Activated B cell treated with CpG ODN at 0.5 μM for 24 hours (primary cell): ENCODE data around the gene PALLD. TPM values are rescaled to one million over a fixed set of nuclear protein-coding genes. Genes with fewer than 3 reads are reported as not detected.

Source experiments
- ATAC-seq: fragments of 200-7000 bp; cut with Tn5 transposase; one replicate; pipeline ENCODE4 v1.10.0; 2021; ENCODE audit warnings: low read depth, mild to moderate bottlenecking, moderate library complexity
- CTCF ChIA-PET: fragments of 350-600 bp; sonication (Branson Sonifier 250); formaldehyde crosslinking; loops from one replicate; lab custom pipeline; 2021; ENCODE audit warnings: antibody characterized with exemption; lab: Charles Lee
- POLR2A ChIA-PET: fragments of 350-600 bp; sonication (Branson Sonifier 250); formaldehyde crosslinking; loops from one replicate; lab custom pipeline; 2021; ENCODE audit warnings: antibody characterized with exemption; lab: Charles Lee
- DNase-seq: peaks from one replicate; pipeline ENCODE4 v3.0.0; 2022
- H3K27ac Mint-ChIP-seq: one replicate; pipeline ENCODE4 v1.8.0; 2020; ENCODE audit warnings: mixed read lengths
- H3K27me3 Mint-ChIP-seq: one replicate; pipeline ENCODE4 v1.8.0; 2021; ENCODE audit warnings: mixed read lengths
- H3K36me3 Mint-ChIP-seq: one replicate; pipeline ENCODE4 v1.8.0; 2021; ENCODE audit warnings: low read depth, mixed read lengths
- H3K4me1 Mint-ChIP-seq: one replicate; pipeline ENCODE4 v1.8.0; 2021; ENCODE audit warnings: mixed read lengths
- H3K4me3 Mint-ChIP-seq: one replicate; pipeline ENCODE4 v1.8.0; 2020; ENCODE audit warnings: mild to moderate bottlenecking, mixed read lengths
- H3K9me3 Mint-ChIP-seq: one replicate; pipeline ENCODE4 v1.8.0; 2020; ENCODE audit warnings: mixed read lengths
- intact Hi-C: fragments of 100-400 bp; cut with micrococcal nuclease; formaldehyde crosslinking; loops from one replicate; pipeline ENCODE4 v1.15.1; 2024
- total RNA-seq: library from RNA; stranded (reverse); gene quantifications from 2 replicates; pipeline ENCODE4 v1.2.3, GENCODE V29; 2022
- TF ChIP-seq, protein P1 (sequence below): fragments of 200-600 bp; IDR thresholded peaks from one replicate; pipeline ENCODE4 v1.8.0; 2022; ENCODE audit warnings: antibody characterized with exemption, mild to moderate bottlenecking

PALLD gene
- total RNA-seq, 1 donor from 2014 or later, result 0.44 TPM

DNA sequence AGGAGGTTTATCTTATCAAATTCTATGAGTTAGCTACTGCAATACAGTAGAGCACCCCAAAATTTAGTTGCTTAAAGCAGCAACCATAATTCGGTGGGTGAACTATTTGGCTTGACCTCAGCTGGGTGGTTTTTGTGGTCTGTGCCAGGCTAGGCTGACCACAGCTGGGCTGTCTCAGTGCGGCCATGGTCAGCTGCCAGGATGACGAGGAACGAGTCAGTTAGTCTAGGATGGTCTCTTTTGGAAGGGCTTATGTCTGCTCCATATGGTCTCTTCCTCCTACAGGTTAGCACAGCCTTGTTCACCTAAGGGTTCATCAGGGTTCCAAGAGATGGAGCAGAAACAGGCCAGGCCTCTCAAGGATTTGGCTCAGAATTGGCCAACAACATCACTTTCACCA lies 210.4 kb downstream of the PALLD start:
- no peak overlapping the region for H3K4me3 Mint-ChIP-seq
- DNase-seq (no peak), ATAC-seq (no peak)
- H3K27me3 Mint-ChIP-seq, result peaks cover 4% of the 10 kb centered on the region
- ChIA-PET POLR2A (no interaction called here), CTCF (no interaction called here)
- TF ChIP-seq, protein P1, sequence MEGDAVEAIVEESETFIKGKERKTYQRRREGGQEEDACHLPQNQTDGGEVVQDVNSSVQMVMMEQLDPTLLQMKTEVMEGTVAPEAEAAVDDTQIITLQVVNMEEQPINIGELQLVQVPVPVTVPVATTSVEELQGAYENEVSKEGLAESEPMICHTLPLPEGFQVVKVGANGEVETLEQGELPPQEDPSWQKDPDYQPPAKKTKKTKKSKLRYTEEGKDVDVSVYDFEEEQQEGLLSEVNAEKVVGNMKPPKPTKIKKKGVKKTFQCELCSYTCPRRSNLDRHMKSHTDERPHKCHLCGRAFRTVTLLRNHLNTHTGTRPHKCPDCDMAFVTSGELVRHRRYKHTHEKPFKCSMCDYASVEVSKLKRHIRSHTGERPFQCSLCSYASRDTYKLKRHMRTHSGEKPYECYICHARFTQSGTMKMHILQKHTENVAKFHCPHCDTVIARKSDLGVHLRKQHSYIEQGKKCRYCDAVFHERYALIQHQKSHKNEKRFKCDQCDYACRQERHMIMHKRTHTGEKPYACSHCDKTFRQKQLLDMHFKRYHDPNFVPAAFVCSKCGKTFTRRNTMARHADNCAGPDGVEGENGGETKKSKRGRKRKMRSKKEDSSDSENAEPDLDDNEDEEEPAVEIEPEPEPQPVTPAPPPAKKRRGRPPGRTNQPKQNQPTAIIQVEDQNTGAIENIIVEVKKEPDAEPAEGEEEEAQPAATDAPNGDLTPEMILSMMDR, result no peak
- H3K4me1 Mint-ChIP-seq, result peaks cover 8% of the 10 kb centered on the region
- no peaks in the 10 kb centered on the region for H3K36me3 Mint-ChIP-seq
- no peaks in the 10 kb centered on the region for H3K9me3 Mint-ChIP-seq
- intact Hi-C loops, result no loop called here
- H3K27ac Mint-ChIP-seq, result no peak overlapping the region

DNA sequence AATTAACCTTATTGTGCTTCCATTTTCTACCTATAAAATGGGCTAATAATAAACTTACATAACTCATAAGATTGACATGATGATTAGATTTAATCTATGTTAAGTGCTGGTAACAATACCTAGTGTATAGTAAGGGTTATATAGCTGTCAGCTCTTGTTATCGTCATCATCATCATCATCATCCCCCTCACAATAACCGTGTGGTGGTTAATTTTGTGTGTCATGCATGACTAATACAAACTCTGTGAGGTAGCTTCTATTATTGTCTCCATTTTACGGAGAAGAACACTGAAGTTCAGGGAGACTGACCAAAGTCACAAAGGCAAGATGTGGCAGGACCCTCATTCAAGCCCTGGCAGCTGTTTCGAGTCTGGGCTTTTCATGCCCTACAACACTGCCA lies 211.3 kb downstream of the PALLD start:
- peaks cover 8% of the 10 kb centered on the region for H3K4me1 Mint-ChIP-seq
- ATAC-seq, result no peak
- no peak for DNase-seq
- ChIA-PET POLR2A (no interaction called here), CTCF (interaction anchor here (0.7 kb wide), 1 partner anchor 14 kb away, joined by 3 read pairs; no protein-coding TSS in a partner anchor)
- no peak overlapping the region for H3K27ac Mint-ChIP-seq
- intact Hi-C loops, result no loop called here
- H3K36me3 Mint-ChIP-seq, result no peaks in the 10 kb centered on the region
- H3K9me3 Mint-ChIP-seq, result no peaks in the 10 kb centered on the region
- H3K4me3 Mint-ChIP-seq, result no peak overlapping the region
- H3K27me3 Mint-ChIP-seq, result peaks cover 4% of the 10 kb centered on the region
- TF ChIP-seq, protein P1, result no peak

DNA sequence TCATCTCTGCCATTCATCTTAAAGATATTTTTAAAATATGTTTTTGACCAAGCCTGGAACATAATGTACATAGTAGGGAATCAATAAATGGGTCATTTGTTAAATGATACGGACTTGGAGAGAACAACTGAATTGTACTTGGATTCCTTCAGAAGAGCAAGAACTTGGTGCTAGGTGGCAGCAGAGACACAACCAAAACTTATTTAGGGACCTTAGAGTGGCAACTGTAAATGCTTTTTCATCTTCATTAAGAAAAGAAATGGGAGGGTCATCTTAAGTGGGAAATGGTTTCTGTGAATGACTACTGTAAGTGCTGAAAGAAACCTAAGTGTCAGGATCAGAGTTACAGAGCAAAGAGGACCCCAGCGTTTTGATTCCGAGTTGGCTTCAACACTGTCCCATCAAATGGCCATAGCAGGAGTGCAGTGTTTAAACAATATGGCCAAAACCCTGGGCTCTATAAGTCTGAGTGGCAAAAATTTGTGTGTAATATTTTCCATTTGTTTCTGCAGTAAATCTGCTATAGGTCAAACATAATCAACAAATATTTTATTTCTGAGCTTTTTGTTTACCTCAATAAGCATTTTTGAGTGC lies 213.6 kb downstream of the PALLD start:
- no peak for DNase-seq

DNA sequence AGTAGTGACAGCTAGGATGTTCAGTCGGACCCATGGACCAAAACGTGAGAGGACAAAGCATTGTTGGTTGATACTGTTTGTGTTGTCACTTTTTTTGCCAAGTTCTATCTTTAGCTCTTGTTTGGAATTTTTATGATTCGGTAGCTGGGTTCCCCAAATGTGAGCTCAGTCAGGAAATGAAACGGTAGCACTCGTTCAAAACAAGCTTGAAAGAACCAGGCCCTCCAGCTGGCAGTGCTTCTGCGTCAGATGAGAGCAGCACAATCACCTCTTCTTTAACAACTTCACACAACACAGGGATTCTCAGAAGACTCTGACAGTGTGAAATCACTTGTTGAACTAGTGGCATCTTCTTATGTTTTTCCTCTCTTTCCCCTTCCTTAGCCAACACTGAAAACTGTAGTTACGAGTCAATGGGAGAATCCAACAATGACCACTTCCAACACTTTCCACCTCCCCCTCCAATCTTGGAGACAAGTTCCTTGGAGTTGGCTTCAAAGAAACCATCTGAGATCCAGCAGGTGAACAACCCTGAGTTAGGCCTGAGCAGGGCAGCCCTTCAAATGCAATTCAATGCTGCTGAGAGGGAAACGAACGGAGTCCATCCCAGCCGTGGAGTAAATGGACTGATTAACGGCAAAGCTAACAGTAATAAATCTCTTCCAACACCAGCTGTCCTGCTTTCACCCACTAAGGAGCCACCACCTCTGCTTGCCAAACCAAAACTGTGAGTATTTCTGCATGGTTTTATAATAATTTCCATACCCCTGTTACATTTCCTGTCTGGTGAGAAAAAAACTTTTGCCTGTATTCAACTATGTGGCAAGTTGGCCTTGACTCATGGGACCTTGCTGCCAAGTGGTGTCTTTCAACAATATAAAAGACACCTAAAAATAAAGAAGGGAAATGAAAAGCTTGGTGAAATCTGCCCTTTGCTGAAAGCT lies 214.6 kb downstream of the PALLD start:
- TF ChIP-seq, protein P1, result no peak
- no peak overlapping the region for H3K4me3 Mint-ChIP-seq
- H3K27ac Mint-ChIP-seq, result no peak overlapping the region
- CTCF ChIA-PET, result interaction anchor here (0.7 kb wide), 1 partner anchor 665 kb away, joined by 3 read pairs; no protein-coding TSS in a partner anchor
- H3K27me3 Mint-ChIP-seq, result peaks cover 4% of the 10 kb centered on the region
- intact Hi-C loops, result no loop called here
- POLR2A ChIA-PET, result no interaction called here
- no peaks in the 10 kb centered on the region for H3K36me3 Mint-ChIP-seq
- H3K4me1 Mint-ChIP-seq, result peaks cover 8% of the 10 kb centered on the region
- DNase-seq, result no peak
- no peak for ATAC-seq
- no peaks in the 10 kb centered on the region for H3K9me3 Mint-ChIP-seq

More for the DNA sequence above, 213.6 kb downstream of the PALLD start:
- Mint-ChIP-seq H3K9me3 (no peaks in the 10 kb centered on the region), H3K4me1 (peaks cover 8% of the 10 kb centered on the region), H3K4me3 (no peak overlapping the region), H3K27ac (no peak overlapping the region), H3K27me3 (peaks cover 4% of the 10 kb centered on the region), H3K36me3 (no peaks in the 10 kb centered on the region)
- intact Hi-C loops, result no loop called here
- ChIA-PET CTCF (interaction anchor here (1.0 kb wide), 1 partner anchor 211 kb away, joined by 3 read pairs; no protein-coding TSS in a partner anchor), POLR2A (no interaction called here)
- ATAC-seq, result no peak
- TF ChIP-seq, protein P1, result no peak

DNA sequence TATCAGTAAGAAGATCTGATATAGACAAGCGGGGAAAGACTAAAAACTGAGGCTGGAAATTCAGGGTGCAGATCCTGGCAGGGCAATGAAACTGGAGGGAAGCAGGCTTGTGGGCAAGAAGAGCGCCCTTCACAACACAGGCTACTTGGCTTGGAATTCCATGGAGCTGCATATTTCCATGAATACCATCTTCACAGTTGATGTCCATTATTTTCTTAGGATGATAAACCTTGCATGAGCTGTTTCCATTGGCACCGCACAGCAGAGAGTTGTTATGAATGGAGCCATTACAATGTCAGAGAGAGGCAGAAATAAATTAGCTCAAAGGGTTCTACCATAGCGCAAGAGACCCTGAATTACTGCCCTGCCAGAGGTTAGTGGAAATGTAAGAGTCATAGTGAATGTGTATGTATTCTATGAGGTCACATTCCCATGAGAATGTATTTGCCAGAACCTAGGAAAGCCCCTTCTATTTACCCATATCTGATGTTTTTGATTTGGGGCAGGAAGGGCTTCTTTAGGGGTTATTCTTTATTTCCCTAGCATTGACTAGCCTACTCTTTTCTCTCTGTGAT lies 215.6 kb downstream of the PALLD start:
- peaks cover 4% of the 10 kb centered on the region for H3K27me3 Mint-ChIP-seq
- no peak overlapping the region for H3K27ac Mint-ChIP-seq
- TF ChIP-seq, protein P1, result no peak
- ChIA-PET CTCF (no interaction called here), POLR2A (no interaction called here)
- H3K4me1 Mint-ChIP-seq, result peaks cover 8% of the 10 kb centered on the region
- intact Hi-C loops, result no loop called here
- no peak overlapping the region for H3K4me3 Mint-ChIP-seq
- no peaks in the 10 kb centered on the region for H3K9me3 Mint-ChIP-seq
- ATAC-seq (peak; percentile 5), DNase-seq (no peak)
- no peaks in the 10 kb centered on the region for H3K36me3 Mint-ChIP-seq
